ENCODE data around the gene GHRH.

The GHRH gene

GRCh38 chr20:37218976-37219375, 42.6 kb downstream of the GHRH start:
- TF ChIP-seq CTCF (IDR thresholded peaks at IDR 0.05; ENCODE audit: low read depth, low read length), result no peak
- DNase-seq (ENCODE audit: extremely low read depth, low read depth), result no peak

- DNase-seq (ENCODE audit: extremely low read depth, low read depth), result no peak
- TF ChIP-seq CTCF (IDR thresholded peaks at IDR 0.05; ENCODE audit: low read depth, low read length), result no peak
Observed at GRCh38 chr20:37218441-37218840, 43.2 kb downstream of the GHRH start.

- DNase-seq (ENCODE audit: extremely low read depth, low read depth), result no peak
- no peak for TF ChIP-seq CTCF (IDR thresholded peaks at IDR 0.05; ENCODE audit: low read depth, low read length)
Observed at GRCh38 chr20:37209661-37210314, 51.8 kb downstream of the GHRH start.

- no peak for TF ChIP-seq CTCF (IDR thresholded peaks at IDR 0.05; ENCODE audit: low read depth, low read length)
- DNase-seq (ENCODE audit: extremely low read depth, low read depth), result no peak
Observed at GRCh38 chr20:37209193-37209592, 52.4 kb downstream of the GHRH start.

GRCh38 chr20:37207171-37207570, 54.4 kb downstream of the GHRH start:
- DNase-seq (ENCODE audit: extremely low read depth, low read depth), result no peak
- TF ChIP-seq CTCF (IDR thresholded peaks at IDR 0.05; ENCODE audit: low read depth, low read length), result no peak

GRCh38 chr20:37205794-37206193, 55.8 kb downstream of the GHRH start:
- no peak for DNase-seq (ENCODE audit: extremely low read depth, low read depth)
- TF ChIP-seq CTCF (IDR thresholded peaks at IDR 0.05; ENCODE audit: low read depth, low read length), result no peak

- no peak for DNase-seq (ENCODE audit: extremely low read depth, low read depth)
- no peak for TF ChIP-seq CTCF (IDR thresholded peaks at IDR 0.05; ENCODE audit: low read depth, low read length)
Observed at GRCh38 chr20:37205130-37205529, 56.5 kb downstream of the GHRH start.

All from AG09319 (cell line).